HG02840 (cell line): ENCODE results near the gene NMNAT3.
"Not testable (repeated sequence)": the region's sequence is repeated elsewhere in the genome, so short reads cannot be mapped to it uniquely, and the experiment has no call there.

Experiments used
- ATAC-seq: cut with Tn5 transposase; IDR thresholded peaks from one replicate; pipeline ENCODE4 v1.9.1; 2021; ENCODE audit warnings: mild to moderate bottlenecking, moderate library complexity, moderate number of reproducible peaks; ENCODE audit not compliant: unreplicated experiment, low FRiP score

The NMNAT3 gene

GRCh38 chr3:139639662-139640061 lies 38.1 kb downstream of the NMNAT3 start:
- no peak for ATAC-seq

- no peak for ATAC-seq
These were observed 39.3 kb downstream of the NMNAT3 start for GRCh38 chr3:139638518-139638917.

GRCh38 chr3:139636511-139636910 lies 41.3 kb downstream of the NMNAT3 start:
- no peak for ATAC-seq

- ATAC-seq, result no peak
These were observed 43.6 kb downstream of the NMNAT3 start for GRCh38 chr3:139634111-139634635.

GRCh38 chr3:139633511-139633910 lies 44.3 kb downstream of the NMNAT3 start:
- ATAC-seq, result no peak

GRCh38 chr3:139630542-139630941 lies 47.2 kb downstream of the NMNAT3 start:
- no peak for ATAC-seq

- no peak for ATAC-seq
These were observed 48.7 kb downstream of the NMNAT3 start for GRCh38 chr3:139629033-139629432.

- no peak for ATAC-seq
These were observed 50.0 kb downstream of the NMNAT3 start for GRCh38 chr3:139627759-139628158.

GRCh38 chr3:139620438-139620837 lies 57.3 kb downstream of the NMNAT3 start:
- ATAC-seq, result no peak

GRCh38 chr3:139619484-139619883 lies 58.3 kb downstream of the NMNAT3 start:
- no peak for ATAC-seq

GRCh38 chr3:139617672-139618268 lies 60.0 kb downstream of the NMNAT3 start:
- no peak for ATAC-seq

GRCh38 chr3:139611528-139611927 lies 66.2 kb downstream of the NMNAT3 start:
- no peak for ATAC-seq

- no peak for ATAC-seq
These were observed 66.9 kb downstream of the NMNAT3 start for GRCh38 chr3:139610886-139611285.

GRCh38 chr3:139608924-139609323 lies 68.8 kb downstream of the NMNAT3 start:
- ATAC-seq, result no peak

GRCh38 chr3:139608108-139608380 lies 69.7 kb downstream of the NMNAT3 start:
- ATAC-seq, result no peak

- ATAC-seq, result no peak
These were observed 70.3 kb downstream of the NMNAT3 start for GRCh38 chr3:139607257-139608107.

GRCh38 chr3:139602003-139602402 lies 75.8 kb downstream of the NMNAT3 start:
- ATAC-seq, result no peak

- no peak for ATAC-seq
These were observed 76.4 kb downstream of the NMNAT3 start for GRCh38 chr3:139601191-139601961.

GRCh38 chr3:139597947-139598346 lies 79.8 kb downstream of the NMNAT3 start:
- no peak for ATAC-seq

- ATAC-seq, result not testable (repeated sequence)
These were observed 86.6 kb downstream of the NMNAT3 start for GRCh38 chr3:139591186-139591585.

GRCh38 chr3:139588450-139588849 lies 89.3 kb downstream of the NMNAT3 start:
- no peak for ATAC-seq
